CD4-positive, alpha-beta T cell treated with Interleukin-12 subunit alpha and Interleukin-12 subunit beta, for 1 hour (primary cell): Measurements from ENCODE around the gene ASCC1.

Experiments
- DNase-seq: peaks from one replicate; pipeline ENCODE4 v3.0.0-alpha.2; 2020

The ASCC1 gene

GRCh38 chr10:72062832-72063702, 153.0 kb downstream of the ASCC1 start:
- no peak for DNase-seq

DNA sequence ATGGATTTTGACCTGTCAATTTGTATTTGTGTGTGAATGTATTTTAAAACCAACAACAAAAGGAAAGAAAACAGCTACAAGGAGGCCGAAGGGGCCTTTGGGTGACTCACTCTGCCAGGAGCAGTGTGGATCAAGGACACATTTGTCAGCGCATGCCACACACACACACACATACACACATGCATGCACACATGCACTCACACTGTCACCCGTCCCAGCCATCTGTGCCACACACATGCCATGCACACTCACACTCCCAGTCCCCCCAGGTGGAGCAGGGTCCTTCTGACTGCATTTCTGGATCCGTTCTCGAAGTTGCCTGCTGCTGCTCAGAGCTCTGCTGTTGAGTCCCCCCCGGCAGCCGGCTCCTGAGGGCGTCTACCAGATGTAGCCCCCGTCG, 153.7 kb downstream of the ASCC1 start:
- DNase-seq: no peak

DNA sequence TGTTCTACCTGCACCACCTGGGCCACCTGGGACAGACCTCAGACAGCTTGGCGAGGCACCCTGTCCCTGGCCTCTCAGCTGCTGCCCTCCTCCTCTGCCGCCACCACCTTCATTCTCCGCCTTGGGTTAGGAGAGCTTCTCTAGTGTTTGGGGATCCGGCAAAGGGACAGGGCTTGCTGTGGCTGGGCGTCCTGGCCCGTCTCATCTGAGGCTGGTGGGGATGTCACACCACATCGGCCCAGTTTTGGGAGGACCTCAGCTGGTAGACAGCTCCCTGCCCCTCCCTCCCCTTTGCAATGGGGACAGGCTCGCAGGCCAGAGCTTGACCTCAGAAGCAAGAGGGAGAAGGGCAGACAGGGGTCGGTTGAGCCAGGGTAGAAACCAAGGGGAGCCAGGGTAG, 154.1 kb downstream of the ASCC1 start:
- DNase-seq: no peak

GRCh38 chr10:72061491-72061890, 154.6 kb downstream of the ASCC1 start:
- no peak for DNase-seq

- no peak for DNase-seq
Observed at GRCh38 chr10:72059843-72060822, 155.9 kb downstream of the ASCC1 start.

GRCh38 chr10:72058989-72059842, 156.9 kb downstream of the ASCC1 start:
- DNase-seq: no peak

GRCh38 chr10:72058347-72058898, 157.7 kb downstream of the ASCC1 start:
- DNase-seq: no peak

- no peak for DNase-seq
Observed at GRCh38 chr10:72056932-72057751, 158.9 kb downstream of the ASCC1 start.

DNA sequence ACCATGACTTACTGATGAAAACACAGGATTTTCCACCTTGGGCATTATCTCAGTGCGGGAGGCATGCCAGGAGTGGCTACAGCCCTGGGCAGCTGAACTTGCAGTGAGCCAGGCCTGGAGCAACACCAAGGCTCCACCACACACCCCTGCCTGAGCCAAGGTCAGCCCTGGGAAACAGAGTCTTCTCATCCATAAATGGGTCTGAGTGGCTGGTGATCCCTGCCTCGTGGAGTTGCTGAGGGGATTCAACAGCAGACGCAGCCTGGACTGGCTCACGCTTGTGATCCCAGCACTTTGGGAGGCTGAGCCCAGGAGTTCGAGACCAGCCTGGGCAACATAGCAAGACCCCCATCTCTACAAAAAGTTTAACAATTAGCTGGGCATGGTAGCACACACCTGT, 160.0 kb downstream of the ASCC1 start:
- no peak for DNase-seq

DNA sequence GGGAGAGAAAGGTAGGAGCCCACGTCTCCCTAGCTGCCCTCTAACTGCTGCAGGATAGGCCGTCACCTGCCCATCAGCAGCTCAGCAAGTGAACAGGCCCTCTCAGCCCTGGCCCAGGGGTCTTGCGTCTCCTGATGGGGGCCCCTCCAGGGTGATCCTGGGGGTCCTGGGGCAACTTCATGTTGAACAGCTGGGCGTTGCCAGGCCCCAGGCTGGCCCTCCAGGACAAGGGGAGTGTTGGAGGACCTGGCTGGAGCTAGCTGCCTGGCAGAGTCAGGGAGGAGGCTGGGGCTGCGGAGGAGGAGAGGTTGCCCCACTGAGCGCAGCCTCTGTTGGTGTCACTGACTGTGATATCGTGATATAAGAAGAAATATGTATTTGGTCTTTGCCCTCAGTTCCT, 162.4 kb downstream of the ASCC1 start:
- DNase-seq: no peak

- no peak for DNase-seq
Observed at GRCh38 chr10:72050873-72051272, 165.2 kb downstream of the ASCC1 start.

DNA sequence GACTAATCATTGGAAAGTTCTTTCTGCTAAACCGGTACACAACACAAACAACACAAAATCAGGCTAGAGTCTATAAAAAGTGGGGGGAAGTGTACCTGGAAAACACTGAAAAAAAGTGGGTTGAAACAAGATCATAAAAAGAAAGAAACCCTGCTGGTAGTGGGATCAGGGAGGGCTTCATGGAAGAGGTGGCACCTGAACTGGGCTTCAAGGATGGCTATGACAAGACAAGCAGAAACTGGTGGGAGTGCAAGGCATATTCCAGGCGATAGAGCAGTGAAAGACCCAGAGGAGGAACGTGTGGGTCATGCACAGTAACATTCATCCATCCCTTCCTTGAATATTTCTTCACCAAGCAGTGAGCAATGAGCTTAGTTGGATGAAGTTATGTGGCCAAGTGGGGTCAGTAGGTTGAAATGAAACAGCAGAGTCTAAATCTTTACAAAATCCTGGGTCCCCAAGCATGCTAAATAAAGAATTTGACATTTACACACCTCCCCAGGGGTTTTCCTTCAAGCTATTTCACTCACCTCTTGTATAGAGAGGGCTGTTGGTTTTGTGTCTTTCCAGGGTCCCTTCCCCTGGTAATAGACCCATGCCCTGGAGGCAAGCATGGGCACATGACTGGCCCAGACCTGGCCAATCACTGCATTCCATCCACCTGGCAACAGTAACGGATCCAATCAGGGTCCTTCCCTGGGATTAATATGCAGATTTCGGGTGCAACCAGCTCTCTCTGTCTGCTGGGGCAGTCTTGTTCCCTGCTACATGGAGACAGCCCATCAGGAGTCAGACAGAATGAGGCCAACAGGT, 165.9 kb downstream of the ASCC1 start:
- no peak for DNase-seq

DNA sequence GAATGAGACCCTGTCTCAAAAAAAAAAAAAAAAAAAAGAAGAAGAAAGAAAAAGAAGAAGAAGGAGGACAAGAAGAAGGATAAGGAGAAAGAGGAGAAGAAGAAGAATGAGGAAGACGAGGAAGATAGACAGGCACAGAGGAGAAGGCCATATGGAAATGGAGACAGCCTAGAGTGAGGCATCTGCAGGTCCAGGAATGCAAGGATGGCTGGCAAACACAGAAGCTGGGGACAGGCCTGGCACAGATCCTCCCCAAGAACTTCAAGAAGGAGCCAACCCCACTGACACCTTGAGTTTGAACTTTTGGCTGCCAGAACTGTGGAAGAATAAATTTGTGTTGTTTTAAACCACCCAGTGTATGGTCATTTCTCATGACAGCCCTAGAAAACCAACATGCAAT, 166.6 kb downstream of the ASCC1 start:
- no peak for DNase-seq

DNA sequence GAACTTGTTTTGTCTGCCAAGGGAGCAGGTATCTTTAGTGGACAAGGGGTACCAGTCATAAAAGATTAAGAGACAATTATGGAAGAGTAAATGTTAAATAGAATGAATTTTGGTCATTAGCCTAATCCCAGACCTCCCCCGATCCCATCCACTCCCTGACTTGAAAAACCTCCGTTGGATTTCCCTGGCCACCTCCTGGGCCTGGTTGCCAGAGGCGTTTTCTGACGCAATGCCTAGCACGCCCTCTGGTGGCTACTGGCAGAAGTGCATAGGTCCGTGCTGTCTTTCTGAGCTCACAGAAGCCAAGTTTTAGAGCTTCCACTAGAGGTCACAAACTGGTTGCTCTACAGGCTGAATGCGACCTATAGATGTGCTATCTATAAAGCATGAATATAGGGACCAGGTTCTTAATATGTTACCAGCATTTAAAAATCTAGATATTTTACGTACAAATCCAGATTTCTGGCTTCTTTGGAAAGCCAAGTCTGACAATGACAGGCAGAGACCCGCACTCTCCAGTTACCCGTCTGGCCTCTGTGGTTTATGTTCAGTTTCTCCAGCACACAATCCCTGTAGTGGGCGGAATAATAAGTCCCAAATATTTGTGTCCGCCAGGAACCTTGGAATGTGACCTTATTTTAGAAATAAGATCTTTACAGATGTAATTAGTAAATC, 167.5 kb downstream of the ASCC1 start:
- DNase-seq: peak; percentile 90
